NCI-H526 (cell line): ENCODE data around the gene THYN1.

ENCODE experiments used
- DNase-seq, 2 experiments: peaks; one replicate each; lab custom pipeline; 2025; lab: John Stamatoyannopoulos, UW

The THYN1 gene

DNA sequence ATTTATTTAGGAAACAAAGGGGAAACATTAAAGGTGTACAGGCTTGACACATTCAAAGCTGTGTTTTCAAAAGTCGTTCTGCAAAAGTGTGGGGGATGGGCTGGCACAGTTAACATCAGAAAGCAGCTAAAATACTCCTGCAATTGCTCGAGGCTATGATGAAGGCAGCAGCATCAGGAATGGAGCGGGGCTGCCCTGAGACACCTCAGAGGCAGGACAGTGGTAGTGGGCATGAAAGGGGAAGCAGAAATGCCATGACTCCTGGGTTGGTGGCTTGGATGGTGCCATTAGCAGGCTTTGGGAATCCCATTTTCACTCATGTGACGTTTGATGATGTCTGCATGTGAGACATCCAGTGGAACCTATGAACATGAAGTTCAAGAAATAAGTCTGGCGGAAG lies 30.0 kb downstream of the THYN1 start:
- peak; percentile 19 to 48 for DNase-seq

DNA sequence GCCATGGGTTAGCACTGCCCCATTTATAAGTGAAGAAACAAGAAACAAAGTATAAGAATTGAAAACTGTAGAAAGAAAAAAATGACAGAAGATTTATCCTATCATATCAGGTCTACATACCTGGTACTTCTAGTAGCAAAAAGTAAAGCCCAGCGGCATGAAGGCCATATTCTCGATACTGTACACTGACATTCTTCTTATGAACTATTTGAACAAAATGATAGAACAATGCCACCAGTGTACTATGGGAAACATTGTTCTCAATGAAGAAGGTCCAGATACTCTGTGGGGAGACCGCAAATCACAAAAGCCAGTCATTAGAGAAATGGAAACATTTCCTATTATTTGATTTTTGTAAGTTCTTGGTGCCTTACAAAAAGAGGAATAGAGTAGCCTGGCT lies 36.3 kb downstream of the THYN1 start:
- no peak for DNase-seq

DNA sequence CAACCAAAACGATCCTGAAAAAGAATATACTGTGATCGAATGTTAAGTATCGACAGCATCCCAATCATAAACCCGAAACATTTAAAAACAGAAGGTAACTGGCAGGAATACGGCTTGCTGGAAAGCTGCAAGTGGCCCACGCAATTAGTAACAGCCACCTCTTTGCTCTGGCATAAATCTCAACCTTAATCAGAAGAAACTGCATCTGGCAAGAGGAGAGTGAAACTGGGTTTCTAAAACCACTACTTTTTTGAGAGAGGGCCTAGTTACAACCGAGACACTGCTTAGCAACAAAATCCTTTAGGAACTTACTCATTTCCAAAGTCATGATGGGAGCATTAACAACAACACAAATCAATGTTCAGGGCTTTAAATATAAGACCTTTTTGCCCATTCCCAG lies 37.3 kb downstream of the THYN1 start:
- DNase-seq, result no peak

DNA sequence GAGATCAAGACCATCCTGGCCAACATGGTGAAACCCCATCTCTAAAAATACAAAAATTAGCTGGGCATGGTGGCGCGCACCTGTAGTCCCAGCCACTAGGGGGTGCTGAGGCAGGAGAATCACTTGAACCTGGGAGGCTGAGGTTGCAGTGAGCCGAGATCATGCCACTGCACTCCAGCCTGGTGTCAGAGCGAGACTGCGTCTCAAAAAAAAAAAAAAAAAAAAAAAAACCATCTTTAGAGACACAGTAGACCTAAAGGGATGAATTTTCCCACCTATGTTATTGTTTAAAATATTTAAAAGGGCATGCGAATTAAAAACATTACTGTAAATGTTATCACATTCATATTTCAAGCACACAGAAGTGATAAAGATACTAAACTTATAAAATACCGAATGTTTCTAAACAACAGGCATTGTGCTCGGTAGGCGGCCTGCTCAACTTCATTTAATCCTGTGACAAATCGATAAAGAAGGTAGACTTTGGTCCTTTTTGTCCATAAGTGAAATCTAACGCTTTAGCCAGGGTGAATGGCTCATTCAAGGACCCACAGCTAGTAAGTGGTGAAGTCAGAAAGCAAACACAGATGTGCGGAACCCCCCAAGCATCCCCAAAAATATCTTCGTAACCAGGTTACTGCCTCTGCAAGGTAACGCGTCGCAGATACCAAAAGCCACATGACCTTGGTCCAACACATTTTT lies 45.5 kb downstream of the THYN1 start:
- peak; percentile 43 to 78 for DNase-seq

- DNase-seq, result no peak
These were observed 47.0 kb downstream of the THYN1 start for GRCh38 chr11:134206185-134206584.

- DNase-seq, result no peak
These were observed 47.4 kb downstream of the THYN1 start for GRCh38 chr11:134205729-134206128.

DNA sequence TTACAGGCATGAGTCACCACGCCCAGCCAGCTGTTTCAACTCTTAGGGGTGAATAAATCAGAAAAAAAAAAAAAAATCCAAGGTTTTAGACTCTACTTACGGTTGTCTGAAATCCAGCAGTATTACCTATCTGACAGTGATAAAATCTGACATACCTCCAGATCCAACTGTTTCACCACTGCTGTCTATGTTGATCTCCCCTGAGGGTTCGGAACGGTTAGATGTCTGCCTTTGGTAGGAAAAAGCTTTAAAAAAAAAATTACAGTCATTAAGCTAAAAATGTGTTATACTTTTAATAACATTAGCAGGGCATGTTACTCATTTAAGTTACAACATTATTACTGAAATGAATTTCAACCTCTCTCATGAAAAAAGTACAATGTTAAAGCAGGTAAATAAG lies 50.5 kb downstream of the THYN1 start:
- no peak for DNase-seq

DNA sequence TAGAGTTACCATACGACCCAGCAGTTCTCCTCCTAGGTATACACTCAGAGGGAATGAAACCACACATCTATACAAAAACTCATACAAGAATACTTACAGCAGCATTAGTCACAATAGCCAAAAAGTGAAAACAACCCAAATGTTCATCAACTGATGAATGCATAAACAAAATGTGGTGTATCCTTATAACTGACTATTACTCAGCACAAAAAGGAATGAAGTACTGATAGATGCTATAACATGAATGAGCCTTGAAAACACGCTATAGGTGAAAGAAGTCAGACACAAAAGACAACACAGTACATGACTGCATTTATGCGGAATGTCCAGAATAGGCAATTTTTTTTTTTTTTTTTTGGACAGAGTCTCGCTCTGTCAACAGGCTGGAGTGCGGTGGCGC lies 52.5 kb downstream of the THYN1 start:
- no peak for DNase-seq

DNA sequence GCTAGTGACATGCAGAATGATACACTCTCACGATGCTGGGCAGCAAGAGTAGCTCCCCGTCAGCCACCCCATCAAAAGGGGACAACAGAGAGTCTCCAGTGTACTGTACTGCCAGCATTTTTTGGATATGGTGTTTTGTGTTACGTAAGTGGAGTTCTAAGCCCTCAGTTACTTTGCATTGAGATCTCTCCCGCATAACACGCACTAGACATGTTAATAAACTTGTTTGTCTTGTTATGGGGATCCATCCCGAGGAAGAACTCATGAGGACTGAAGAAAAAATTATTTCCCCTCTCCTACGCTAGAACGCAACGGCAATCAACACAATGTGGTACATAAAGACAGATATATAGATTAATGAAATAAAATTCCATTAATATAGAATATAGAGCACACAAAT lies 53.6 kb downstream of the THYN1 start:
- DNase-seq, result no peak
